NCI-H510A (cell line): ENCODE measurements around the gene CRYBA4.

Experiments used
- DNase-seq: peaks from one replicate; lab custom pipeline; 2025; lab: John Stamatoyannopoulos, UW

The CRYBA4 gene

DNA sequence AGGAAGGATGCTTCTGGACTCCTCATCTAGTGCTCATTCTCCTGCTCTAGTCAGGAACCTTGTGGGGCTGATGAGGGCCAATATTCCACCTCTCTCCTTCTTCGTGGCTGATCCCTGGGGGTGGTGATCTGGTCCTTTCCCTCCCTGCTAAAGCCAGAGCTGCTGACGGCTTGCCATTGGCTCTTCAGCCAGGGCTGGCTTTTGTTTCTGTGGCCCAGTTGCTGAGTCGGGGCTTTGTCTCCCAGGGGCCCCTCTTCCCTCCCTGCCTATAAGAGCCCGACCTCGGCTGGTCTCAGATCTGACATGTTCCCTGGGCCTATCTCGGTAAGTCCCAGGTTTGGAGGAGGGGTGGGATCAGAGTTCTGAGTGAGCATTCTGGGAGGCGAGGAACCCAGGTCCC lies at the start of gene CRYBA4:
TSS of gene CRYBA4 (plus strand) at position 301 of the 400 bp plus-strand sequence. CDS start 634 bp downstream, outside the sequence.
- no peak for DNase-seq

DNA sequence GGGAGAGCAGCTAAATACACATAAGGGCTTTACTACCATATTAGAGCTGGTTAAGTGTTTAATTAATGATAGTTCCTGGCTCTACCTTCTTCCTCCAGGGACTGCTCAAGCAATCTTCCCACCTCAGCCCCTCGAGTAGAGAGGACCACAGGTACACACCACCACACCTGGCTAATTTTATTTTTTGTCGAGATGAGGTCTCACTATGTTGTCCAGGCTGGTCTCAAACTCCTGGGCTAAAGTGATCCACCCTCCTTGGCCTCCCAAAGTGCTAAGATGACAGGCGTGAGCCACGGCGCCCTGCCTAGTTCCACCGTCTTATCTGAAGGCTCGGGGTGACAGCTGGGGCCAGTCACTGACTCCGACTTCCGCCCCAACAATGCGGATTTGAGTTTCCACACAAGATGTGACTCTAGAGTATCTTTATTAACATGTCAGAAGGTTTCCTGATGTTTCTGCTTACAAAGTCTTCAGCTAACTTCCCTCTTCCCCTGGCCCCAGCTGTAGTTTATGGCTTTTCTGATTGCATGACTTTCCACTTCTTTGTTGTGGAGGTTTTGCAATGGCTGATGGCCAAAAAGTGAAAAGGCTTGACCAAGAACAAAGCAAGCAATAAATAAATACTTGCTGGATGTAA lies 48.6 kb upstream of the CRYBA4 start:
- DNase-seq, result no peak

DNA sequence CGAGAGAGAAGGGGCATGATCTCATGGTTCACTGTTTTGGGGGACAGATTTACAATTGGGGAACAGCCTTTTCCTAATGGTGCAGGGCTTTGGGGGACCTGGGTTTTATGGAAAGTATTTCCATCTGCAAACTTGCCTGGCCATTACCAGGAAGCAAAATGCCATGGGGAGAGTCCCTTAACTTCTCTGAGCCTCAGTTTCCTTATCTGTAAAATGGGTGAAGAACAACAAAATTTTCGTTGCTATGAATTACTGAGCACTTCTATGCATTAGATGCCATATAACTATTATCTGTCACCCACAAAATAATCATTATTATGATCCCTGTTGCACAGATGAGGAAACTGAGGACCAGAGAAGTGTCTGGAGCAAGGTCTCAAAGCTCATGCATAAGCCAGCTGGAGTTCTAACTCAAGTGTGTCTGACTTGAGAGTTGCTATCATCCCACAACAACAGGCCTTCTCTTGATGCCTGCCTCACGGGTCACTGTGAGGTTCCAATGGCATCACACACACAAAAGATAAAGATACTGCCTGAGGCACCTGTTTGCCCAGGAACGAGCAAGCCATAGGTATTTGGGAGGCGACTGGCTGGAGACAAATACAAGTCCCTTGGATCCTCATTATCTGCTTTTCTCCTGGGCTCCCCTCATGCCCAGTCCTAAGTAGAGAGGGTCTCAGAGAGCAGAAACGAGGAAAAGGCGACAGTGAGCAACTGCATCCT lies 47.6 kb upstream of the CRYBA4 start:
- no peak for DNase-seq

DNA sequence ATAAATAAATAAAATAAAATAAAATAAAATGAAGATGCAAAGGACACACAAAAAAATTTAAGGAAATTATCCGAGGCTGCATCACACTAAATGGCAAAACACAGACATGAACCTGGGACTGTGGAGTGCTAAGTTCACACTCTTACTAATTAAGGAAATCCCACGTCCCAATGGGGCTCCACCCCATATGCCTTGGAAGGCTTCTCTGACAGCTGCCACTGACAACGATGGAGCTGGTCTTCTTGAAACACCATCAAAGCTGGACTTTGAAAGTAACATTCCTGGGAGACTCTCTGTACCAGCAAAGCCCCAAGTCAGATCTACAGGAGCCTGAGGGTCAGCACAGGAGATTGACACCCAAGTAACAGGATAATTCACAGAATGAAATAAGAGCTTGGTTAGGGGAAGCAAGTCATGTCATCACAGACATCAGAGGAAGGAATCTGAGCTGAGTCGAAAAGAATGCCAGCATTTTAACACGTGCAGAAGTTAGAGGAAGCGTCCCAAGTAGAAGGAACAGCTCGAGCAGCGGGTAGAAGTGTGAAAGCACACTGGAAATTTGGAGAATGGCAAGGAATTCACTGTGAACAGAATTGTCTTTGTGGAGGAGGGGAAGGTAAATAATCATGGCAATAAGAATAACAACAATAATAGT lies 45.6 kb upstream of the CRYBA4 start:
- no peak for DNase-seq

DNA sequence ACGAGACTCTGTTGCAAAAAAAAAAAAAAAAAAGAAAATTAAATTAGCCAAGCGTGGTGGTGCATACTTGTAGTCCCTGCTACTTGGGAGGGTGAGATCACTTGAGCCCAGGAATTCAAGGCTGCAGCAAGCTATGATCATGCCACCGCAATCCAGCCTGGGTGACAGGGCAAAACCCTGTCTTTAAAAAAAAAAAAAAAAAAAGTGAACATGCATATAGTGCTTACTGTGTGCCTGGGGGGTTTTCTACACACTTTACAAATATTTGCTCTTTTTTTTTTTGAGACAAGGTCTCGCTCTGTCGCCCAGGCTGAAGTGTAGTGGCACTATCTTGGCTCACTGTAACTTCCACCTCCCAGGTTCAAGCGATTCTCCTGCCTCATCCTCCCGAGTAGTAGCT lies 44.7 kb upstream of the CRYBA4 start:
- DNase-seq, result no peak

DNA sequence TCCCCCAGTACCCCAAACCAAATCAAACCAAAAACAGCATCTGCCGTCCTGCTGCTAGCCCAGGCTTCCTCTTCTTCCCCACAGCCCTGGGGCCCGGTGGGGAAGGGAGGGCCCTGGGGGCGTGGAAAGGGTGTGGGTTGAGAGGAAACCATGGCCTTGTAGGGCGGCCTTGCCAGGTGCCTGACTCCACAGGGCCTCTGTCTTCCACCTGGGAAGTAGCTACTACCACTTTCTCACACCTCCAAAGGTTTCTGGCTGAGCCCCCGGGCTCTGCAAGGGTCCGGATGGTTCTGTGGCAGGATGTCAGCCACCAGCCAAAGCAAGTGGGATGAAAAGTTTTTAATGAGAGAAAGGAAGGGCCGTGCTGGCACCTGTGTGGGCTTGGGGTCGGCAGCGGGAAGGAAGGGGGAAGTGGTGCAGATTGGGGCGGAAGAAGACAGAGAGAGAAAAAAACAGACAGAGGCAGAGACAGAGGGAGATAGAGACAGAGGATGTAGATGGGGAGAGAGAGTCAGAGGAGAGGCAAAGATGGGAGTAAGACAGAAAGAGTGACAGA lies 42.4 kb upstream of the CRYBA4 start:
- no peak for DNase-seq

DNA sequence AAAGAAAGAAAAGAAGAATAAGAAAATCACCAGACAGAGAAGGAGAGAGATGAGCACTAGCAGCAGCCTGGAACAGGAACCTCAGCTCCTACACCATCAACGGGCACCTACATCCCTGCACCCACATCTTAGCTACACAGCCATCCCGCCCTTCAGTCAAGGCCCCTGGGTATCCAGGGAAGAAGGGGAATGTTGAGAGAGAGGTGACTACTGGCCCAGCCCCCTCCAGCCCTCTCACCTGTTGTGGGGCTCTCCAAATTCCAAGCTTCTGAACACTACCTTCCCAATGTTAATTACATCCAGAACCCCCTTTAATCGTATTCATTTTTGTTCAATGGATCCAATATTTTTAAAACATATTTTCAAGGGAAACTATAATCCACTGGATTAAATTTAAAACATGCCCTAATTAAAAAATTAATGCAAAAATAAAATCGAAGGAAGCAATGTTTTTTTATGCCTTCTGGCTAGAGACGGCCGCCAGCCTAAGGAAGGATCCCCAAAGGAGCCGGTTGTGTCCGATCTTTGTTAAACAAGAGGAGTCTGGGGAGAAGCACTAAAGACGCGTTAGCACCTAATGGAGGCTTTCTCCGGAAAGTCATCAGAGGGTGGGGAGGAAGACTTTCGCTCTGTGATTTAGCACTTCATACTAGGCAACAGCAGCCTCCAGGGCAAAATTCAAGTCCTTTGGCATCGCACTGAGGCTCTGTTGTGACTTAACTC lies 41.4 kb upstream of the CRYBA4 start:
- DNase-seq, result no peak

DNA sequence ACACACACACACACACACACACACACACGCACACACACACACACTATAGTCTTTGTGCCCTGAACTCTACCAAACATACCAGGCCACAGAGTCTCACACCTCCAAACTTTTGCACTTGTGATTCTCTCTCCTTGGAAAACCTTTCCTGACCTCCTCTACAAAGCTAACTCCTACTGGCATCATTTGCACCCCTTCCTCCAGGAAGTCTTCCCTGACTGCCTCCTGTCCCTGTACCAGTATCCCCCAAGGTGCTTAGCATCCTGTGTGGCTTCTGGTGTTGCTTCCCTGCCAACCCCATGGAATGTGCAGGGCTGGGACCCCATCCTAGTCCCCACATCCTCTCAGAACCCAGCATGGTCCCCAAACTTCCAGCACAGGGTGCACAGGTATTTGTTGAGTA lies 40.7 kb upstream of the CRYBA4 start:
- no peak for DNase-seq

DNA sequence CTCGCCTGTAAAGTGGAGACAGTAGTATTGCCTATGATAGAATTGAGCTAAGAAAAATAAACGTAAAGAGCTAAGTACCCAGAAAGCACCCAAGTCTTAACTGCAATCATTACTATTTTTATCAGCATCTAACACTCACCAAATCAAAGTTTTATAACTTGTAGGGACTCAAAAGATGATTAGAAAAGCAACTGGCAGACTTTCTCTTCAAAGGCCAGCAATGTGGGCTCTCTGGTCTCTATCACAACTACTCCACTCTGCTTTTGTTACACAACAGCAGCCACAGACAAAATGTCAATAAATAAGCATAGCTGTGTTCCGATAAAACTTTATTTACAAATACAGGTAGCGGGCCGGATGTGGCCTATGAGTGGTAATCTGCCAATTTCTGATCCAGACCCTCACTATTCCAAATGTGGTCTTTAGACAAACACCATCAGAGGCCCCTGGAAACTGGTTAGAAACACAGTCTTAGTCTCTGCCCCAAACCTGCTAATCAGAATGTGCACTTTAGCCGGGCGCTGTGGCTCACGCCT lies 40.1 kb upstream of the CRYBA4 start:
- DNase-seq, result no peak

DNA sequence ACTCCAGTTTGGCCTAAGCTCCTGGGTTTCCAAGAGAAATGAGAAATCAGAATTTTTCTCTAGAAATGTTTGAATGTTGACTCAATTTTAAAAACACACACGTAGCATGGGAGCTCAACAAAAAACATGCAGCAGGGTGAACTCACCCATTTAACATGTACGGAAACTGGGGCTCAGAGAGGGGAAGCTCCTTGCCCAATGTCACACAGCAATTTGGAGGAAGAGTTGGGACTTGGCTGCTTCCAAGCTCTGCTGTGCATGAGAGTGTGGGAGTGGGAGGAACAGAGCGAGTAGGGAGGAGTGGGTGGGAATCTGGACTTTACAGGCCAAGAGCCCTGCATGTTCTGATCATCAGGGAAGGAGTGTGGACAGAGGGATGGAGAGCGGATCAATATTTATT lies 37.8 kb upstream of the CRYBA4 start:
- DNase-seq, result no peak

DNA sequence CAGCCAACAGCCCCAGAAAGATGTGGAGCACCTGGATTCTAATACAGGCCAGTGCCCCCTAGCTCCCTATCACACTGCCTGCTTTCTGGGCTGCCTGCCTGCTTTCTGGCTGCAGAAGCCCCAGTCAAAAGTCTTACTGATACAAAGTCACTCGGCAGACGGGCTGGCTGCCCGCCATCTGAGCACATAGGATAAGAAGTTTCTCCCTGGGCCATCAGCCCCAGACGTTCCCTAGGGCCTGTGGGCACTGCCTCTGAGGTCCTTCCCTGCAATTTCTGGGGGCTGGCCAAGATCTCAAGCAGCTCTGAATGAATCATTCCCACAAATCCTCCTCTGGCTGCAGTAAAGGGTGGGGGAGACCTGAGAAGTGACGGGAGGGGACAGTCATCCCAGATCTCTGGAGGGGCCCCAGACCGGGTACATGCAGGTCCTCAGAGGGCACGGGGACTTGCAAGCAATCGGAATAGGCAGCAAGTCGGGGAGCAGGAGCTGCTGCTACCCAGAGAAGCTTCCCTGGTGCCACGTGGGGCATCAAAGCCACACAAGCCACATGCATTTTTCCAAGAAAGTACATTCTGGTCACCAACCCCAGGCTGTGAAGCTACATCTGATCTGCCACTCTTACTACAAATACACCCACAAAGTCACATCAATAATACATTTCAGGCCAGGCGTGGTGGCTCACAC lies 36.5 kb upstream of the CRYBA4 start:
- DNase-seq, result no peak

DNA sequence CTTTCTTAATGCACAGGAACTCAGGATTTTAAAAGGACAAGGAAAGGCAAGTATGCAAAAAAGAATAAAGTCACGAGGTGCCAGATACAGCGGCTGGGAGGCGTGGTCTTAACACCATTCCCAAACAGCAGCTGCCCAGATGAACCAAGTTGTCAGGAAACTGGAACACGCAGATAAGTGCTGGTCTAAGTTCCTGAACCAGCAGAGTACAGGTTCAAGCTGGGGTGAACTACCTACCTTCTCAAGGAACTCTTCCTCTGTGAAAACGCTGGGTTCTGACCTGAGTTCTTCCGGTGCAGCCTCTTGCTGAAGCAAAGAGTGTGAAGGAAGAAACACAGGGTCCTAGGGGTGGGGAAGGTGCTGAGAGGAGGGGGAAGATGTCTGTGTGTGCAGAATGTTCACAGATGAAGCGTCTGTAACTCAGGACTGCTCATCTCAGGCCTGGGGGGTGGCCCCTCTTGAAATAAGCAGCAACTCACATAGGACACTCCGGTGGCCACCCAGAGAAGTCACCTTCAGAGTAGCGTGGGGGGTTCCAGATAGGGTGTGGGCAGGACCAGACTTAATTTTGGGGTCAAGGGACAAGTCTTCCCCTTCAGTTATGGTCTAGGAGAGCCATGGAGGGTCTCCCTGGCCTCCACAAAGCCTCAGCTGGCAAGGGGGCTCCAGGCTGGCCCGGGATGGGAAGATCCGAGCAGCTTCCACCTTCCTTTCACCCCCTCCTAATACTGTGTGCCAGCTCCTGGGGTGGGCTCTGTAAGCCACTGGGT lies 35.0 kb upstream of the CRYBA4 start:
- DNase-seq, result no peak

DNA sequence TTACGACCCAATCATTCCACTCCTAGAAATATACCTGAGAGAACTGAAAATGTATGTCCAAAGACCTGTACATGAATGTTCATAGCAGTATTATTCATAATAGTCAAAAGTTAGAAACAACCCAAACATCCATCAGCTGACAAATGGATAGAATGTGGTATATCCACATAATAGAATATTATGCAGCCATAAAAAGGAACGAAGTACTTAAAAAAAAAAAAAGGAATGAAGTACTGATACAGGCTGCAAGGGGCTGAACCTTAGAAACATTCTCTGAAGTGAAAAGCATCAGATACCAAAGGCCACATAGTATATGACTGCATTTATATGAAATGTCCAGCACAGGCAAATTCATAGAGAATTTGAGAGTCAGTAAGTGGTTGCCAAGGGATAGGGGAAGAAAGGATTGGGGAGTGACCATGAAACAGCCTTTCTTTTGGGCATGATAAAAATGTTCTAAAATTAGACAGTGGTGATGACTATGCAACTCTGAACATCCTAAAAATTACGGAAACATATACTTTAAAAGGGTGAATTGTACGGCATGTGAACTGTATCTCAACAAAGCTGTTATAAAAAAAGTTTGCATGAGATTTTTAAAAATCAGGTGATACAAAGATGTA lies 33.7 kb upstream of the CRYBA4 start:
- DNase-seq, result no peak

DNA sequence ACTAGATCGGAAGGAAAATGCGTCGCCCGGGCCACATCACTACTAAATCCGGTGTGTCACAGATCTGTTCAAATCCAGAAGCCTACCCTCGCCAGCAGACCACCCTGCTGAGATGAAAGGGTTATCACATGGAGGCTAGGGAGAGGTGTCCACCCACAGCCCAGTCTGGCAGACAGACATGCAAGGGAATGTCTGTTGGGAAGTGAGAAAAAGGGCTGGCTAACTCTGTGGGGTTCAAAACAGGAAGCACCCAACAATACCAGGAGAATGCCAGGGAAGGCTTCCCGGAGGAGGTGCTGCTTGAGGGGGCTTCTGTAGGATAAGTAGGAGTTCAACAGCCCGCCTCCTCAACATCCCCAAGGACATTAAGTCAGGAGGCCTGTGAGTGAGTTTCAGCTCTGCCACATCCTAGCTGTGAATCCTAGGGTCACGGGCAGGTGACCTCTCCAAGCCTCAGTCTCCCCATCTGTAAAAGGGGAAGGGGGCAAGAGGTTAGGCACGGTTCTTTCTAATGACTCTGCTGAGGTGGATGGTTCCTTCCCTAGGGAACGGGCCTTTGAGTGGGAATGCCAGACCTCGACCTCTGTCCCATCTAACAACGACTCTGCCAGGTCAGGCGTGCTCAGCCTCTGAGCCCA lies 32.9 kb upstream of the CRYBA4 start:
- DNase-seq, result no peak

DNA sequence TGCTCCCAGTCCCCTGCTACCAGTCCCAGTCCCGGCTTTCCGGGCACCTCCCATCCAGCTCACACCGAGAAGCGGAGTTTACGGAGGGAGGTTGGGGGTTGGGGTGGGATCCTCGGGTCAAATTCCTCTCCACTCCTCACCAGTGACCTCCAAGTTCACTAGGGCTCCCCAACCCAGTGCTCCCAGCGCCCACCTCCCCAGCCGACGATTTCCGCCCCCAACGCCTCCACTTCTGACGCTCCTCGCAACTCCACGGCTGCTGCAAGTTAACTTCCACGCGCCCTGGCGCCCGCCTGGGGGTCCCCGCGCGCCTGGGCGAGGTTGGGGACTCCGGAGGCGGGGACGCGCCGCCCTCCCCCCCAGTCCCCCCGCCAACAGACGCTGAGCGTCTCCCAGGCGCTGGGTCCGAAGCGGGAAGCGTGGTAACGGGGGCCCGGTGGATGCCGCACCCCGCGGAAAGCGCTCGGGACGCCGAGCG lies 32.4 kb upstream of the CRYBA4 start:
- DNase-seq, result no peak

DNA sequence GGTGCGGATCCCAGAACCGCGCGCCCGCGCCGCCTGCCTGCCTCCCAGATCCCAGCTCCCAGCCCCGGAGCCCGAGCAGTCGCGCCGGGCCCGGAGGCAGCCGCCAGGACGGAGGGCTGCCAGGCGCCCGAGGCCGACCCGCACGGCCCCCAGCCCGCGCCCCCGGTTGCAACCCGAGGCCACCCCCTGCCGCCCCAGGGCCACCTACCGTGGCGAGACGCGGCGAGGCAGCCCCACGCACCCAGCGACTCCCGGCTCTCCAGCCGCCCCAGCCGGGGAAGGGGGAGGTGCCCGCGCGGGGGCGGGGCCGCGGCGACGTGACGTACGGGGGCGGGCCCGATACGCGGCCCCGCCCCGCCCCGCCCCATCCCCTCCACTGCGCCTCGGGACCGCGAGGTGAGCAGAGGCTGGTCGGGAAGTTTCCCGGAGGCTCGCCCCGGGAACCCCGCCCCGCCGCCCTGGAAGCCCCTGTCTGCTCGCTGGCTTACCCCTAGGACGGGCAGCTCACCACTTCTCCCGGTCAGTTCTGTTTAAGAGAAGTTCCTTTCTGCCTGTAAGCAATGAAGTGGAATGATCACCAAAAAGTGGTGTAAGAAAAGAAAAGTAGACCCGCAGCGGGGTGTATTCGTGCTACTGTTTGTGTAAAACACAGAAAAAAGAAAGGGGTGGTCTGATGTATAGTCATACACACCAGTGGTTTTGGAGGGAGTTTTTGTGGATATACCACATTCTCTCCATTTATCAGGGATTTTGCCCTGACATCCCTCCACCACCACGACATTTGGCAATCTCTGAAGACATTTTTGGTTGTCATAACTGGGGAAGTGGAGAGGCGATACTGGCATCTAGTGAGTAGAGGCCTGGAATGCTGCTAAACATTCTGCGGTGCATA lies 31.7 kb upstream of the CRYBA4 start, which contains the start of gene TPST2:
TSS of gene TPST2 (minus strand) at position 288 of the 892 bp plus-strand sequence. CDS start 48,502 bp downstream, outside the sequence.
- DNase-seq, result no peak

DNA sequence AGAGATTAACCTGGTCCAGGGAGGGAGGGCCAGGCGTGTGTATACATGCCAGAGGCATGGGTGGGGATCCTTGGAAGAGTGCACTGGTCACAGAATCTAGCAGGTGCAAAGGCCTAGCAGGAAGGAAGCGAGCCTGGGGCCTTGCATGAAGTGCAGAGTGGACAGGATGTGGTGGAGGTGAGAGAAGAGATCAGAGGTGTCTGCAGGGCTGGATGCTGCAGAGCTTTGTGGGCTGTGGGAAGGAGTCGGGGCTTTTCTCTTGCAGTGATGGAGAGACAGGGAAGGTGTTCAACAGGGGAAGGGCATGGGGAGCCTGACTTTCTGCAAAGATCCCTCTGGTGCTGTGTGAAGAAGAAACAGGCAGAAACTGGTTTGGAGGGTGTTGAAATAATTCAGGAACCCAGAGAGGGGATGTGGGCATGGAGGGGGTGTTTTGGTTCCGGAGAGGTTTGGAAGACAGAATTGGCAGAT lies 29.3 kb upstream of the CRYBA4 start:
- DNase-seq, result no peak

DNA sequence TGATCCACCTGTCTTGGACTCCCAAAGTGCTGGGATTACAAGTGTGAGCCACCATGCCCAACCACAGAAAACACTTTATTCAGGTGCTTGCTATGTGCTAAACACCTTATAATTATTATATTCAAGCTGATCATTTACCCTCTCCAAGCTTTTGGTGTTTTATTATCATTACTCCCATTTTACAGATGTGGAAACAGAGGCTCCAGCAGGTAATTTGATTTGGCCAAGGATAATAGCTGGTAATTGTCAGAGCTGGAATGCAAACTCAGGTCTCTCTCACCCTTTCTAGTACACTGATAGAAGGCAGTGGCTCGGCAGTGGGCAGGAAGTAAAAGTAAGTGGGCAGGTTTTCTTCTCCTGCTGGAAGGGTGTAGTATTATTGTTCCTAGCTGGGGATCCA lies 28.0 kb upstream of the CRYBA4 start:
- DNase-seq, result no peak
